Osteoblast (primary cell): ENCODE measurements around the gene ADGRB3. TPM values are rescaled to one million over a fixed set of nuclear protein-coding genes. Genes with fewer than 3 reads are reported as not detected.
A peak's percentile ranks its signal among the peaks of the same experiment; 100 is the strongest.

Experiments used
- DNase-seq: peaks from one replicate; pipeline ENCODE4 v3.0.0; 2011; ENCODE audit warnings: low spot score, mixed read lengths; ENCODE audit not compliant: insufficient read length; ENCODE audit errors: missing footprints
- H2AFZ ChIP-seq: 2 replicates; pipeline ENCODE4 v1.6.0; 2011; ENCODE audit warnings: mild to moderate bottlenecking, low read length
- H3K27ac ChIP-seq: 2 replicates; pipeline ENCODE4 v1.5.1; 2011; ENCODE audit warnings: mild to moderate bottlenecking, low read depth, low read length, moderate library complexity
- H3K27me3 ChIP-seq: 2 replicates; pipeline ENCODE4 v1.6.0; 2012; ENCODE audit warnings: mild to moderate bottlenecking, control low read depth, inconsistent platforms, low read length, moderate library complexity; ENCODE audit not compliant: insufficient read depth
- H3K36me3 ChIP-seq: 2 replicates; pipeline ENCODE4 v1.5.1; 2011; ENCODE audit warnings: mild to moderate bottlenecking, low read length, control low read depth, moderate library complexity; ENCODE audit not compliant: insufficient read depth
- H3K4me1 ChIP-seq: 2 replicates; pipeline ENCODE4 v1.5.1; 2011; ENCODE audit warnings: mild to moderate bottlenecking, low read length, control low read depth, moderate library complexity; ENCODE audit not compliant: insufficient read depth
- H3K4me2 ChIP-seq: 2 replicates; pipeline ENCODE4 v1.6.0; 2011; ENCODE audit warnings: mild to moderate bottlenecking, low read length; ENCODE audit not compliant: insufficient read depth
- H3K4me3 ChIP-seq: fragments of 200-600 bp; sonication (generic); 3 replicates; pipeline ENCODE4 v1.5.1; 2012; ENCODE audit warnings: mild to moderate bottlenecking, low read length, inconsistent platforms; ENCODE audit not compliant: insufficient read depth
- H3K79me2 ChIP-seq: 2 replicates; pipeline ENCODE4 v1.6.0; 2012; ENCODE audit warnings: mild to moderate bottlenecking, low read length, control low read depth, inconsistent platforms; ENCODE audit not compliant: insufficient read depth
- H3K9me3 ChIP-seq: 2 replicates; pipeline ENCODE4 v1.5.1; 2011; ENCODE audit warnings: low read depth, low read length, control low read depth
- H4K20me1 ChIP-seq: 2 replicates; pipeline ENCODE4 v1.6.0; 2012; ENCODE audit warnings: mild to moderate bottlenecking, low read length, control low read depth; ENCODE audit not compliant: insufficient read depth
- CTCF ChIP-seq: IDR thresholded peaks from 2 replicates; pipeline ENCODE4 v1.5.1; 2011; ENCODE audit warnings: mild to moderate bottlenecking, low read depth, low read length, moderate library complexity; ENCODE audit errors: extremely low read depth
- total RNA-seq: library from RNA; depleted of rRNA; stranded (reverse); fragments of >200 nt; gene quantifications from 2 replicates; pipeline ENCODE4 v1.2.3, GENCODE V29; 2012

ADGRB3 gene
- total RNA-seq, 1 donor = not detected

GRCh38 chr6:69232911-69233448 lies 597.9 kb downstream of the ADGRB3 start:
- no peak overlapping the region for H2AFZ ChIP-seq
- no peaks in the 10 kb centered on the region for H3K9me3 ChIP-seq
- H3K79me2 ChIP-seq = no peaks in the 10 kb centered on the region
- H3K4me3 ChIP-seq = no peak overlapping the region
- no peaks in the 10 kb centered on the region for H3K27me3 ChIP-seq
- H3K27ac ChIP-seq = no peak overlapping the region
- no peak overlapping the region for H3K4me2 ChIP-seq
- TF ChIP-seq CTCF = no peak
- no peaks in the 10 kb centered on the region for H3K4me1 ChIP-seq
- H3K36me3 ChIP-seq = no peaks in the 10 kb centered on the region
- DNase-seq = peak; percentile 75
- no peaks in the 10 kb centered on the region for H4K20me1 ChIP-seq

GRCh38 chr6:69238067-69238466 lies 603.0 kb downstream of the ADGRB3 start:
- no peak for TF ChIP-seq CTCF
- no peak overlapping the region for H3K4me3 ChIP-seq
- no peak for DNase-seq
- H2AFZ ChIP-seq = no peak overlapping the region
- H3K4me1 ChIP-seq = no peaks in the 10 kb centered on the region
- no peak overlapping the region for H3K4me2 ChIP-seq
- H4K20me1 ChIP-seq = no peaks in the 10 kb centered on the region
- no peak overlapping the region for H3K27ac ChIP-seq
- H3K27me3 ChIP-seq = no peaks in the 10 kb centered on the region
- no peaks in the 10 kb centered on the region for H3K9me3 ChIP-seq
- no peaks in the 10 kb centered on the region for H3K36me3 ChIP-seq
- no peaks in the 10 kb centered on the region for H3K79me2 ChIP-seq

GRCh38 chr6:69246983-69247382 lies 611.9 kb downstream of the ADGRB3 start:
- Histone ChIP-seq H3K27ac (no peak overlapping the region), H3K27me3 (no peaks in the 10 kb centered on the region), H2AFZ (no peak overlapping the region), H3K9me3 (peaks cover 3% of the 10 kb centered on the region), H3K4me3 (no peak overlapping the region), H3K4me1 (no peaks in the 10 kb centered on the region), H4K20me1 (no peaks in the 10 kb centered on the region), H3K36me3 (no peaks in the 10 kb centered on the region), H3K79me2 (no peaks in the 10 kb centered on the region), H3K4me2 (no peak overlapping the region)
- no peak for DNase-seq
- no peak for TF ChIP-seq CTCF

- no peak for DNase-seq
- Histone ChIP-seq H3K27me3 (no peaks in the 10 kb centered on the region), H3K9me3 (no peaks in the 10 kb centered on the region), H3K4me1 (no peaks in the 10 kb centered on the region), H3K4me3 (no peak overlapping the region), H2AFZ (no peak overlapping the region), H3K27ac (no peak overlapping the region), H3K4me2 (no peak overlapping the region), H4K20me1 (no peaks in the 10 kb centered on the region), H3K79me2 (no peaks in the 10 kb centered on the region), H3K36me3 (no peaks in the 10 kb centered on the region)
- no peak for TF ChIP-seq CTCF
These were observed 625.9 kb downstream of the ADGRB3 start for GRCh38 chr6:69261010-69261409.
